Measurements from ENCODE around the gene HEG1. TPM values are rescaled to one million over a fixed set of nuclear protein-coding genes. Genes with fewer than 3 reads are reported as not detected.

The HEG1 gene
- total and polyA plus RNA-seq, 2 of the 13 experiments (the other 11 are each of a cell fraction or from before 2014, with no cell fraction given), result 10.7 to 18.2 TPM

- TF ChIP-seq ZUFSP (CRISPR knock-in tag; IDR thresholded peaks at IDR 0.05; ENCODE audit: borderline replicate concordance), result no peak
- no peak for TF ChIP-seq ERF (CRISPR knock-in tag; IDR thresholded peaks at IDR 0.05)
- peak; percentile 88 for TF ChIP-seq RFX5 (IDR thresholded peaks at IDR 0.05; ENCODE audit: low read depth, low read length)
- TF ChIP-seq ZNF713 (CRISPR knock-in tag; IDR thresholded peaks at IDR 0.05), result no peak
- TF ChIP-seq SAP130 (CRISPR knock-in tag; IDR thresholded peaks at IDR 0.05; ENCODE audit: low read depth), result peak; percentile 69; the same call in 1 of the 2 replicates
- TF ChIP-seq SMYD3 (CRISPR knock-in tag; IDR thresholded peaks at IDR 0.05), result peak; percentile 53; the same call in 1 of the 2 replicates
- peak; percentile 58; the same call in 1 of the 2 replicates for TF ChIP-seq HBP1 (CRISPR knock-in tag; IDR thresholded peaks at IDR 0.05; ENCODE audit: low read depth)
- TF ChIP-seq RBFOX2 (IDR thresholded peaks at IDR 0.05; ENCODE audit: low read depth, low read length), result peak; percentile 44; the same call in 1 of the 2 replicates
- TF ChIP-seq ZNF574 (CRISPR knock-in tag; IDR thresholded peaks at IDR 0.05), result peak; percentile 72
- no peak for TF ChIP-seq ZNF761 (CRISPR knock-in tag; conservative IDR thresholded peaks at IDR 0.05)
- no peak for TF ChIP-seq NAIF1 (CRISPR knock-in tag; IDR thresholded peaks at IDR 0.05; ENCODE audit: borderline replicate concordance)
- TF ChIP-seq RNF2 (conservative IDR thresholded peaks at IDR 0.05; ENCODE audit: low read depth), result no peak
- no peak for TF ChIP-seq USF2 (IDR thresholded peaks at IDR 0.05; ENCODE audit: low read depth, low read length)
- TF ChIP-seq USF2 (CRISPR knock-in tag; IDR thresholded peaks at IDR 0.05; ENCODE audit: borderline replicate concordance), result no peak
- no peak for TF ChIP-seq YY1 (IDR thresholded peaks at IDR 0.05; ENCODE audit: insufficient read depth, insufficient replicate concordance, low read depth, low read length)
- TF ChIP-seq ZNF550 (CRISPR knock-in tag; IDR thresholded peaks at IDR 0.05; ENCODE audit: borderline replicate concordance), result no peak
- no peak; the same call in 1 of the 2 replicates for TF ChIP-seq ZBED4 (CRISPR knock-in tag; IDR thresholded peaks at IDR 0.05; ENCODE audit: borderline replicate concordance)
- no peak for TF ChIP-seq CCDC6 (CRISPR knock-in tag; IDR thresholded peaks at IDR 0.05)
Observed at GRCh38 chr3:125003369-125003853, 52.4 kb downstream of the HEG1 start (continued).

Data from HepG2 (cell line).